GM19324 (cell line): ENCODE results near the gene SIGLEC7.

ENCODE experiments used
- ATAC-seq: cut with Tn5 transposase; IDR thresholded peaks from one replicate; pipeline ENCODE4 v1.9.1; 2021; ENCODE audit warnings: mild to moderate bottlenecking, moderate library complexity; ENCODE audit not compliant: unreplicated experiment, low FRiP score

The SIGLEC7 gene

DNA sequence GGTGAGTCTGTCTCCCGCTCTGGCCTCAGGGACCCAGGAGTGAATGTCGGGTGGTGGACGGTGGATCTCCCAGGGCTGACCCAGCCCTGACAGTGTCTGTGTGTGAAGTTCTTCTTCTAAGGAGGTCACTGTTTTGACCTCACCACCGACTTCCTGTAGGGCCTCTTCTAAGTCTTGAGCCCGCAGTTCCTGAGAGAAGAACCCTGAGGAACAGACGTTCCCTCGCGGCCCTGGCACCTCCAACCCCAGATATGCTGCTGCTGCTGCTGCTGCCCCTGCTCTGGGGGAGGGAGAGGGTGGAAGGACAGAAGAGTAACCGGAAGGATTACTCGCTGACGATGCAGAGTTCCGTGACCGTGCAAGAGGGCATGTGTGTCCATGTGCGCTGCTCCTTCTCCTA lies at the start of gene SIGLEC7:
SIGLEC7 (plus strand) TSS at position 183 of the 400 bp plus-strand sequence; CDS start at position 252, 69 bp downstream.
- ATAC-seq, result no peak

DNA sequence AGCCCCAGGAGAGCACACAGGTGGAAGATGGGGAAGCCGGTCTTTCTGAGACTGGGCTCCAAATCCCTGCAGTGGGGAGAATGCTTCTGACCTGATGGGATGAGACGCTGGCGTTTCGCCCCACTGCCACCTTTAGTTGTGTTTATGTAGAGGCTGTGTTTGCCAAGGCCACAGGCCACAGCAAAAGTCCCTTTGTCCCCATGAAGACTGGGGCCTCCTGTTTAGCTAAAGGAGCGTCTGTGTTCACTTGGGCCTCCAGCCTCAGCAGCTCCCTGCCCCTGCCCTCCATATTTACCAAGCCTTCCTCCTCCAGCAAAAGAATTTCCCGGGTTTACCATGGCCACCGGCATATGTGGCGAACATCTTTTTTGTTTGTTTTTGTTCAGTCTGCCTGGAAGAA lies 49.0 kb upstream of the SIGLEC7 start:
- ATAC-seq, result no peak

DNA sequence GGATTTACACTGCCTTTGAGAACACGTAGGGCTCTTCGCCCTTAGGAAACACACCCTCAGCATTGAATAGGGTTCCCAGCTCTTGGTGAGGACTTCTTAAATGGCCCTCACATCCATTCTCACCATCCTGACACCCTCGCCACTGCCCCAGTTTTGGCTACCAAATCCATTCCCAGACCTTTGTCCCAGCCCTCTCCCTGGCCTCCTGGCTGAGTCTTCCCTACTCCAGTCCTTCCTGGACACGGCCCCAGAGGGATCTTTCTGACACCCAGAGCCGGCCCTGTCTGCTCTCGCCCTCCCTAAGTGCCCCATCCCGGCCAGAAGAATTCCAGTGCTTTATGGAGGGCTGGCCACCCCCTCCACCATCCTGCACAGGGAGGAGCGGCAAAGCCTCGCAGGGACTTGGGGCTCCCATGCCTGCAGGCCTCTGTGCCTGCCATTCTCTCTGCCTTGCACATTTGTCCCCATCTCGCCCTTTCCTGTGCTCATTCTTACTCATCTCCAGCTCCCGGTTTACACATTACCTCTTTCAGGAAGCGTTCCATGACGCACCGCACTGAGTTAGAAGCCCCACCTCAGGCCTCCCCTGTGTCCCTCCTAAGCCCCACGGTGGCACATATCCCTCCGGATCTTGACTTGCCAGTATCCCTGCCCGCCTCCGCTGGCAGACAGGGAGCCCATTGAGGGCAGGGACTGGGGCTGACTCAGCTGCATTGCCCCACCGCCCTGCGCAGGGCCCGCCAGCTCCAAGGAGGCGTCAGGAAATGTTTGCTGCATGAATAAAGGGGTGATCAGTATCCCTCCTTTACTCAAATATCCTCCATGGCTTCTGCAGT lies 48.4 kb upstream of the SIGLEC7 start:
- no peak for ATAC-seq

DNA sequence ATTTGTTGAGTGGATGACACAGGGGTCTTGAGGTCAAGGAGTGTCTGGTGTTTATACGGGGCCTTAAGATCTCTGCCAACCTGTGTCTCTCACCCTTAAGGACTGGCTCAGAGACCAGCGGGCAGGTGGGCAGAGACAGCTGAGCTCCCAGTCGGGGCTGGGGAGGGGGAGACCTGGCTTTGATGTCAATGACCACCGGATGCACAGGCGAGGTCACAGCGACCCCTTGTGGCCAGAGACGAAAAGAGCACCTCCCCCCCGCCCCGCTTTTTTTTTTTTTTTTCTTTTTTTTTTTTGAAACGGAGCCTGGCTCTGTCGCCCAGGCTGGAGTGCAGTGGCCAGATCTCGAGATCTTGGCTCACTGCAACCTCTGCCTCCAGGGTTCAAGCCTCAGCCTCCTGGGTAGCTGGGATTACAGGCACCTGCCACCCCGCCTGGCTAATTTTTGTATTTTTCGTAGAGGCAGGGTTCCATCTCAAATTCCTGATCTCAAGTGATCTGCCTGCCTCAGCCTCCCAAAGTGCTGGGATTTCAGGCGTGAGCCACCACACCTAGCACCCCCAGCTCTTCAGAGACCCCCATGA lies 47.3 kb upstream of the SIGLEC7 start:
- ATAC-seq, result no peak

DNA sequence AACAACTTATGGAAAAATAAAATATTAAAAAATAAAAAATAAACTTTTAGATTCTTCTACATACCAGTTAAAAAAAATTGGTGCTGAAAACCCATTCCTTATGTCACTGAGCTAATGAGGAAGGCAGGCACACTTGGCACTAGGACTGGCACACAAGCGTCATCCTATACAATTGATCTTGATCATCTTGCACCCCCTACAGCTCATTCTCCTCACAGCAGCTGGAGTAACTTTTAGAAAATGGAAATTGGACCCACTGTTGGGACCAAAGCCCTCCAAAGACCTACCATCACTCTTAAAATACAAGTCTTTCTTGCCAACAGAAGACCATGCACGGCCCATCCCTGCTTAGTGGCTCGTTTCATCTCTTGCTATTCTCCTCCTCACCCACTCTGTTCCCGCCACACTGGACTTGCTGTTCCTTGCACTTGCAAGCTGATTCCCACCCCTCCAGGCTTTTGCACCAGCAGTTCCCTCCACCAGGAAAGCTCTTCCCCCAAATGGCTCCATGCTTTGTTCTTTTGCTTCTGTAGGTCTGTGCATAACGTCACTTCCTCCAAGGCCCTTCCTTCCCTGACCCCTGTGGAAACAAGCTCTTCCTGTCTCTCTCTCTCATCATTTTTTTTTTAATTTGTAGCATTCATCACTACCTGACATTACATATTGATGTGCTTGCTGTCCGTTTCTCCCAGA lies 45.5 kb upstream of the SIGLEC7 start:
- no peak for ATAC-seq

DNA sequence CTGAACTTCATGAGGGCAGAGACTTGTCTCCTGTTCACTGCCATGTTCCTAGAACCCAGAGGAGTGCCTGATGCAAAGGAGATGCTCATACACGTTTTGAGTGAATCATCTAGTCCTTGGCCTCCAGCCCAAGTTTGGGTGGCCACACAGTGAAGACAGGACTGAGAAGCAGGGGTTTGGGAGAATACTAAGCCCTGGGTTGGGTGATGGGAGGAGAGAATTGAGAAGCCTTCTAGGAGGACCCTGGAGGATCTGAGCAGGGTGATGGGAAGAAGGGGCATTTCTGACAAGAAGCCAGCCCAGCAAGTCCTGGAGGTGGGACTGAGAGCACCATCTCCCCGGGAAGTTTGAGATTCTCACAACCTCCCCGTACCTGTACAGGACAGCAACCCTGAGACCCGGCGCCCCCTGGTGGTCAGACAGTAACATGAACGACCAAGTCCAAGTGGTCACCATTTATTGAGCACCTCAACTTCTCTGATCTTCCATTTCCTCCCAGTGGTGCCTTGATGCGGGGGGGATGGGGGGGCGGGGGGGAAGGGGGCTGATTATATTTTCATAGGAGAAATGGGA lies 44.8 kb upstream of the SIGLEC7 start:
- ATAC-seq, result no peak

DNA sequence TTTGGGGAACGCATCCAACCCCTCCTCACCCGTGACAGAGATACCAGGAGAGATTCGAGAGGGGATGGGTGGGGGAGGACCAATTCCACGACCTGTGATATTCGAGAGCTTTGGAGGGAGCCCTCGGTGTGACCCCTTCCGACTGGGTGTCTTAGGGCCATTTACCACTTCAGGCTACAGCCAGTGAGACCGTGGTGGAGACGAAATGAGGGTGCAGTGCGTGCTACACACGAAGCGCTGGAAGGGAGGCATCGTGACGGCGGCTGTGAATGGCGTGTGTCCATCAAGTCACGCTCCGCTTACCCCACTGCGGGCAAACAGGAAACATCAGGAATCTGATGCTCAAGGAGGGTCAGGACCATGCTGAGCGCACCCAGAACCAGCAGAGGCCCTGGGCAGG lies 44.3 kb upstream of the SIGLEC7 start:
- no peak for ATAC-seq

DNA sequence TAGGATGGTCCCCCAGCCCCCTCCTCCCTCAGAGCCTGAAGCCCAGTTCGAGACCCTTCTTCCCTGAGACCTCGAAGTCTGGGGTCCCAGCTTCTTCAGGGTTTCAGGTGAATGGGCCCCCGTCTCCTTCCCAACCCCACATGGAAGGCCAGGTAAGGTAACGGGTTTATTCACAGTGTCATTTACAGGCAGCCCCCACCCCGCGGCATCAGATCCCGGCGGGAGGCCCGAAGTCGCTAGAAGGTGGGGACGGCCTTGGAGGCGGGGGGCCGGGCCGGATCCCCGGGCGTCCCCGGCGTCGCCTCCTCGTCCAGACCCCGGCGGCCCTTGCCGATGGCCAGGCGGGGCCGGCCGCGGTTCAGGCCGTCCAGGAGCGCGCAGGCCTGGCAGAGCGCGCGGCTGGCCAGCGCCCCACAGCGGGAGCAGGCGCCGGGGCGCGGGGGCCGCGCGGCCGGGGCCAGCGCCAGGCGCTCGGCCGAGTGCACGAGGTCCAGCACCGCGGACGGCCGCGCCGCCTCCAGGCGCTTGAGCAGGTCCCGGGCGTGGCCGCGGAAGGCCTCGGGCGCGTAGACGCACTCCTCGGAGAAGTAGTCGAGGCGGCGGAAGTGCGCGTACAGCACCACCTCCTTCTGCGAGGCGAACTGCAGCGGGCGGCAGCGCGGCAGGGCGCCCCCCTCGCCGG lies 43.6 kb upstream of the SIGLEC7 start:
- ATAC-seq, result no peak

DNA sequence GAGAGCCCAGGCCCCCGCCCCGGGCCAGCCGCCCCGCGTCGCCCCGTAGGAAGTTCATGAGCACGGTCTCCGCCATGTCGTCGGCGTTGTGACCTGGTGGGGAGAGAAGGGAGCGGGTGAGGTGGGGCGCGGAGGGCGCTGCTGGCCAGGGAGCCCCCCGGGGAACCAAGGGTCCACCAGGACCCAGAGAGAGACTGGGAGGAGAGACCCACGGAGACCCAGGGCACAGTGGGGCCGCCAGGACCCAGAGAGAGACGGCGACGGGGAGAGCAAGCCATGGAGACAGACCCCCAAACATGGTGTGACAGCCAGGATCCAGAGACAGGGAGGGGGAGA lies 43.1 kb upstream of the SIGLEC7 start:
- ATAC-seq, result no peak

DNA sequence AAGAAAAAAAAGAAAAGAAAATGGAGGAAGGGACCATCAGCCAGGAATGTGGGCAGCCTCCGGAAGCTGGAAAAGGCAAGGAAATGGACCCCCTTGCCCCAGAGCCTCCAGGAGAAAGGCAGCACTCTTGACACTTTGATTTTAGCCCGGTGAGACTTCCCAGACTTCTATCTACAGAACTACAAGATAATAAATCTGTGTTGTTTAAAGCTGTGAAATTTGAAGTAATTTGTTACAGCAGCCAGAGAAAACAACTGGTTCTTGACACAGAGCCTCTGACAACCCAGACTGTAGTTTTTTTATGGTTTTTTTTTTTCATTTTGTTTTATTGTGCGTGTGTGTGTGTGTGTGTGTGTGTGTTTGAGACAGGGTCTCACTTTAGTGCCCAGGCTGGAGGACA lies 41.5 kb upstream of the SIGLEC7 start:
- no peak for ATAC-seq

DNA sequence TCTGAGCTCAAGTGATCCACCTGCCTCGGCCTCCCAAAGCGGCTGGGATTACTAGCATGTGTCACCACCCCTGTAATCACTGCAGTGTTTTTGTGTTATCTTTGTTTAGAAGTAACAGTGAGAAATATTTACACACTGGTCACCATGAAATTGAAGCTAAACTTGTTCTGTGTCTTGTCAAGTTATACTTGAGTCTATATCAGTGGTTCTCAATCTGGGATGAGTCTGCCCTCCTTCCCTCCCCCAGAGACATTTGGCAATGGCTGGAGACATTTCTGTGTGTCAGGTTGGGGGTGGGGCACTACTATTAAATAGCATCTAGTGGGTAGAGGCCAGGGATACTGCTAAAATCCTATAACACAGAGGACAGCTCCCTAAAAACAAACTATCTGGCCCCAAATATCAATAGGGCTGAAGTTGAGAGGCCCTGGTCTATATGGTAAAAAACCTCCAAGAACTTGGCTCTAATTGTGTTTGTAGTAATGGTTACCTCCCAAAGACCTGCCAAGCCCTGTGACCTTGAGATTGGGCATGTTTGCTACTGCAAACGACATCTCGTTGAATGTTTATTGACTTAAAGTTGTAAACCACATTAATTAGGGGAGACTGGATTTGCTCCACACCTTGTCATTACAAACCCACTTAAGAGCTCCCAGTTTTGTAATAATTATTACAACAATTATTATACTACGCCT lies 40.8 kb upstream of the SIGLEC7 start:
- no peak for ATAC-seq

DNA sequence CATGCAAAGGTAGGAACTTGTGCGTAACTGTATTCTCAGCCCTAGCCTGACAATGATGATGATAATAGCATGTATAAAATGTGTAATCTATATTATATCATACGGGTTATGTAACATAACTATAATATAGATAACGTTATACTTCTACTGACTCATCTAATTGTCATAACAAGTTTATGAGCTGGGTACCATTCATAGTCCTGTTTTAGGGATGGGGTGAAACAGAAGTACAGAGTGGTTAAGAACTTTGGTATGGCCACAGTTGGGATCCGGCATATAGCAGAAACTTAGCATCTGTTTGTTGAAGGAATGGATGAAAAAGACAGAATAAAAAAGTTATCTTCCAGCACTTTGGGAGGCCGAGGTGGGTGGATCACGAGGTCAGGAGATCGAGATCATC lies 39.1 kb upstream of the SIGLEC7 start:
- ATAC-seq, result no peak

DNA sequence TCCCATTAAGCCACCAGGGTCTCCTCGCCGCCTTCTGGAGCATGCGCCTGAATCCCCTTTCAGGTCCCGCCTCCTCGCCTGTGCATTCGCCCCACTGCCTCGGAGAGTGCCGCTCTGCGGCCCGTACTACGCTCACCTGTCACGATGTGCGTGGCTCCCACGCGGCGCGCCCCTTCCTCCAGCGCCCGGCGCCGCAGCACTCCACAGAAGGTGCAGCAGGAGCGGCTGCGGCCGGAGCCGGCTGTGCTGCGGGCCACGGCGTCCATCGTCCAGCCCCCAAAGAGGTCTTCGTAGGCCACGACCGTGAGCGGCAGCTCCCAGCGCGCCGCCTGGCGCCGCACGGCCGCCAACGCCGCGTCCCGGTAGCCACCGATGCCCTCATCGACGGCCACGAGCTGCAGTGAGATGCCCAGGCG lies 38.2 kb upstream of the SIGLEC7 start:
- no peak for ATAC-seq

DNA sequence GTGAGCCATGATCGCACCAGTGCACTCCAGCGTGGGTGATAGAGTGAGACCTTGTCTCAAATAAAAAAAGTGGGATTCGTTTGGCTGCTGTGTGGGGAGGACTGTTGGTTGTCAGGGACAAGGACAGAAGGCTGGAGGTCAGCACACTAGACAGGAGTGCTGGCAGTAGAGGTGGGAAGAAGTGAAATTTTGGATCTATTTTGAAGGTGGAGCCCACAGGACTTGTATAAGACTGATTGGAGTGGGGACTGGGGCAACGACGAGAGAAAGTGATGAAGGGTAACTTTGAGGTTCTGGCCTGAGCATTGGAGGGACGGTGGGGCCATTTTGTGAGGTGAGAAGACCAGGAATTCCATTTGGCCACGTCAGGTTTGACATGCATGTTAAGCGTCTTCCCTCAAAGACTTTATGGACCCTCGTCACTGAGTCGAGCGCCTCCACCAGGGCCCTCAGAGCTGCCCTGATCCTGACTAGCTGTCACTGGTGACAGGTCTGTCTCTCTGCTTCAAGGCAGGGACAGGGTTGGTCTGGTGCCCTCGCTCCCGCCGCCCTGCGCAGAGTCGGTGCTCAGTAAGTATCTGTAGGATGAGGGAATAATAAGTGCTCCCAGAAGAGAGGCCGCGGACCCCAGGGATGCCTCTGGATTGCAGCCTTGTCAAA lies 34.6 kb upstream of the SIGLEC7 start:
- no peak for ATAC-seq

DNA sequence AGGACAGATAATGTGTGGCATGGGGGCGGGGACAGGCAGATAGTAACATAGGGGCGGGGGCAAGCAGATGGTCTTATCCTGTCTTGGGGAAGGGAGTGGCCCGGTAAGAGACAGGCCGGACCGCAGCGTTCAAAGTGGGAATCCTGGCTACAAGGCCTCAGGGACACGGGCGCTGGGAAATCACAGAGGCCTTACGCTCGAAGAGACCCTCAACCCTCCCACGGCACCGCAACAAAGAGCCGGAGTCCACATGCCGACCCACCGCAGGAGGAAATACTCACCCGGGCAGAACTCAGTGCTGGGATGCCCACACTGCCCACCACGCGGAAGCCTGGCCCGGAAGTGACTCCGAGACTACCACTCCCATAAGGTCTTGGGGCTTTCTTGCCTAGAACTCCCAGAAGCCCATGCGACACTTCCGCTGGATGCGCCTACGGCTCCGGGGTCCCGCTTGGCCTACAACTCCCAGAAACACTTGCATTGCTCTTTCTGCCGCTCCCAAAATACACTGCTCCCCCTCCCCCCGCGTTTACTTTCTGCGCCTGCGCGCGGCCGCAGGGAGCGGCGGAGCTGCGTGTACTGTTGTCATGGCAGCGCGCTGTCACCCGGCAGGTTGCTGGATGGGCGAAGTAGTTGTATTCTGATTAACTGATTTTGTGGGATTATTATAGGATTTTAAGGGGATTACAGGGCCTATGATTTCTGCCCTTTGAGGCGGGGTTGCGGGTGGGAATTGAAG lies 33.9 kb upstream of the SIGLEC7 start, which contains the start of gene CTU1:
CTU1 (minus strand) TSS at position 344 of the 739 bp plus-strand sequence. CDS start 3,840 bp downstream, outside the sequence.
- peak; percentile 96 for ATAC-seq

DNA sequence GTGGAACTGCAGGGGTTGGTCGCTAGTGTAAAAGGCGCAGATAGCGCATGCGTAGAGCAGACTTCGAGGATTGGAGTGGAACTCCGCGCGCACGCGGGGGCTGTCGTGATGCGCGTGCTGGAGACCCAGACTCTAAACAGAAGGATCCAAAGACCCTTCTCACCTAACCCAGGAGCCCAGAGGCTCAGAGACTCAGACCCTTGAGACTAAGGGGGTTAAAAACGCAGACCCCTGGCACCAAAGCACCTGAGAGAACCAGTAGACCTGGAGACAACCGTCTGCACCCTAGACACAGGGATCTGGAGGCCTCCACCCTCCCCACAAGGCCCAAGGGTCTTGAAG lies 33.3 kb upstream of the SIGLEC7 start:
- ATAC-seq, result peak; percentile 48

DNA sequence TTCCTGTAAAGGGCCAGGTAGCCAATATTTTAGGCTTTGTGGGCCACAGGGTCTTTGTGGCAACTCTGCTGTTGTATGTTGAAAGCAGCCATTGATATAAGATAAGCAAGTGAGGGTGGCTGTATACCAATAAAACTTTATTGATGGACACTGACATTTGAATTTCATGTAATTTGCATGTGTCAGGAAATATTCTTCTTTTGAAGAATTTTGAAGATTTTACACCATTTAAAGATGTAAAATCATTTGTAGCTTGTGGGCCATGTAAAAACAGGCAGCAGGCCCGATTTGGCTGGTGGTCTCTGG lies 31.5 kb upstream of the SIGLEC7 start:
- ATAC-seq, result no peak

DNA sequence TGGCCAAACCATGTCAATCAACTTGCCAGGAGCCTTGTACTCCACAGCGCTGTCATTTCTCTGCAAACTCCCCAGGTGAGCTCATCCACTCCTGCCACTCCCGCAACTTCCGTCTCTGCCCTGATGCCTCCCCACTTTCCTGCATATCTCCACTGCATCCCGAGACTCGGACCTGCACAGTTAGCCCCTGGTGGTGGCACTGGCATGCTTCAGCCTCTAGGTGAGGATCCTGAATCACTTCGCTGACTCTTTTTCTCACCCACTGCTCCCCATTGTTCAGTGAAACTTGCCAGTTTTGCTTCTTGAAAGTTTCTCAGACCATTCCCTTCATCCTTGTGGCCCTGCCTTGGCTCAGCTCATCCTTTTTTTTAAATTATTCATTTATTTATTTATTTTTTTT lies 30.5 kb upstream of the SIGLEC7 start:
- ATAC-seq, result no peak

DNA sequence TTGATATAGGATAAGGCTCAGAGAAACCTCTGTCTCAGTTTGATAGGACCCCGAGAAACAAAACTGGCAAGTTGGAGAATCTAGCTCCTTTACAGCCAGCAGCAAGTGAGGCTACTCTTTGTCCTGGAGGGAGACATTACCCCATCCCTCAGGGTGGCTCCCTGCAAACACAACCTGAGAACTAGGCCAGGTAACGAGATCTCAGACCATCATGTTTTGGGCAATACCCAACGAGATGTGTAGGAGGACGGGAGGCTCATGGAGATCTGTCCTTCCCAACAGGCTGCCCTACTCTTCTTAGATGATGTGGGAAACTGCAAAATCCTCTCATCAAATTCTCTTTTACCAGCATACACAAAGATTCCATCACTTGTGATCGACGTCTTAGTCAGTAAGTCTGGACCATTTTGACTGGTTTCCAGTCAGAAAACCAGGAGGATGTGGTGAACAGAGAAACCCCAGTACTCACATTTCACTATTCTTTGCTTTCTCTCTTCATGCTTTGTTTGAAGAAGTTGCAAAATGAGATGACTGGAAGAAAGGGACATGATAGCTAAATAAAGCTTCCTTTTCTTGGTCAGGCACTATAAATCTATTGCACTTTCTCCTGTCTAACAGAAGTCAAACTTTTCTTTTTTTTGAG lies 27.9 kb upstream of the SIGLEC7 start:
- no peak for ATAC-seq
